ENCODE data around the gene PIAS1.
"Not testable (repeated sequence)": the region's sequence is repeated elsewhere in the genome, so short reads cannot be mapped to it uniquely, and the experiment has no call there.

The PIAS1 gene

GRCh38 chr15:68187559-68187958, 133.4 kb downstream of the PIAS1 start:
- DNase-seq = no peak

GRCh38 chr15:68188647-68189046, 134.5 kb downstream of the PIAS1 start:
- no peak for DNase-seq

GRCh38 chr15:68190048-68190447, 135.9 kb downstream of the PIAS1 start:
- DNase-seq = no peak

- DNase-seq = no peak
Observed at GRCh38 chr15:68191555-68191954, 137.4 kb downstream of the PIAS1 start.

GRCh38 chr15:68192117-68192516, 138.0 kb downstream of the PIAS1 start:
- no peak for DNase-seq

GRCh38 chr15:68192804-68193486, 138.8 kb downstream of the PIAS1 start:
- DNase-seq = no peak

- no peak for DNase-seq
Observed at GRCh38 chr15:68195336-68196112, 141.4 kb downstream of the PIAS1 start.

GRCh38 chr15:68196445-68197169, 142.5 kb downstream of the PIAS1 start:
- DNase-seq = no peak

- no peak for DNase-seq
Observed at GRCh38 chr15:68197170-68197492, 143.0 kb downstream of the PIAS1 start.

- DNase-seq = no peak
Observed at GRCh38 chr15:68197661-68198437, 143.7 kb downstream of the PIAS1 start.

GRCh38 chr15:68199340-68199739, 145.2 kb downstream of the PIAS1 start:
- no peak for DNase-seq

- DNase-seq = no peak
Observed at GRCh38 chr15:68200016-68200861, 146.1 kb downstream of the PIAS1 start.

GRCh38 chr15:68201153-68201878, 147.2 kb downstream of the PIAS1 start:
- no peak for DNase-seq

GRCh38 chr15:68201879-68202261, 147.8 kb downstream of the PIAS1 start:
- no peak for DNase-seq

- not testable (repeated sequence) for DNase-seq
Observed at GRCh38 chr15:68202994-68203393, 148.9 kb downstream of the PIAS1 start.

GRCh38 chr15:68203486-68203885, 149.4 kb downstream of the PIAS1 start:
- DNase-seq = no peak

GRCh38 chr15:68203956-68204355, 149.8 kb downstream of the PIAS1 start:
- no peak for DNase-seq

- no peak for DNase-seq
Observed at GRCh38 chr15:68204361-68204760, 150.2 kb downstream of the PIAS1 start.

- peak; percentile 51 for DNase-seq
Observed at GRCh38 chr15:68204776-68205557, 150.9 kb downstream of the PIAS1 start, which contains the start of gene CALML4. Gene CALML4 (minus strand): TSS chr15:68205332. CDS start chr15:68205247, 85 bp downstream.

- no peak for DNase-seq
Observed at GRCh38 chr15:68205558-68205944, 151.4 kb downstream of the PIAS1 start.

Measured in NCI-H526 treated with DMSO at 0.1 percent for 48 hours (cell line).